ENCODE data around the gene TAB2.

DNA sequence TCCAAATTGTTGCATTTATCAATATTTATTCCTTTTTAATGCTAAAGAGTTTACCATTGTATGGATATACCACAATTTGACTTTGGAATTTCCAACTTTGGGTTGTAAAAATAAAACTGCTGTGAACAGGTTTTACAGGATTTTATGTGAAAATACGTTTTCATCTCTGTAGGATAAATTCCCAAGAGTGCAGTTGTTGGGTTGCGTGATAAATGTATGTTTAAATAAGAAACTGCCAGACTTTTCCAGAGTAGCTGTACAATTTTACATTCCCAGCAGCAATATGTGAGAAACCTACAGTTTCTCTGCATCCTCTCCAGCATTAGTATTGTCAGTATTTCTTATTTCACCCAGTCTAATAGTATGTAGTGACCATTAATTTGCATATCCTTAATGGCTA, 12.6 kb downstream of the TAB2 start:
- TF ChIP-seq, protein P1, sequence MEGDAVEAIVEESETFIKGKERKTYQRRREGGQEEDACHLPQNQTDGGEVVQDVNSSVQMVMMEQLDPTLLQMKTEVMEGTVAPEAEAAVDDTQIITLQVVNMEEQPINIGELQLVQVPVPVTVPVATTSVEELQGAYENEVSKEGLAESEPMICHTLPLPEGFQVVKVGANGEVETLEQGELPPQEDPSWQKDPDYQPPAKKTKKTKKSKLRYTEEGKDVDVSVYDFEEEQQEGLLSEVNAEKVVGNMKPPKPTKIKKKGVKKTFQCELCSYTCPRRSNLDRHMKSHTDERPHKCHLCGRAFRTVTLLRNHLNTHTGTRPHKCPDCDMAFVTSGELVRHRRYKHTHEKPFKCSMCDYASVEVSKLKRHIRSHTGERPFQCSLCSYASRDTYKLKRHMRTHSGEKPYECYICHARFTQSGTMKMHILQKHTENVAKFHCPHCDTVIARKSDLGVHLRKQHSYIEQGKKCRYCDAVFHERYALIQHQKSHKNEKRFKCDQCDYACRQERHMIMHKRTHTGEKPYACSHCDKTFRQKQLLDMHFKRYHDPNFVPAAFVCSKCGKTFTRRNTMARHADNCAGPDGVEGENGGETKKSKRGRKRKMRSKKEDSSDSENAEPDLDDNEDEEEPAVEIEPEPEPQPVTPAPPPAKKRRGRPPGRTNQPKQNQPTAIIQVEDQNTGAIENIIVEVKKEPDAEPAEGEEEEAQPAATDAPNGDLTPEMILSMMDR (IDR thresholded peaks at IDR 0.05), result no peak
- no peak for TF ChIP-seq POLR2AphosphoS5 (IDR thresholded peaks at IDR 0.05)
- no peak for TF ChIP-seq EP300 (IDR thresholded peaks at IDR 0.05; ENCODE audit: low read depth)
